Activated effector memory CD4-positive, alpha-beta T cell treated with anti-CD3 and anti-CD28 coated beads, Interleukin-2, amount 50 U/mL, for 16 hours (primary cell): Measurements from ENCODE around the gene SBF1.
"Not testable (repeated sequence)": the region's sequence is repeated elsewhere in the genome, so short reads cannot be mapped to it uniquely, and the experiment has no call there.

Experiments used
- DNase-seq: peaks from one replicate; pipeline ENCODE4 v3.0.0-alpha.2; 2020

The SBF1 gene

DNA sequence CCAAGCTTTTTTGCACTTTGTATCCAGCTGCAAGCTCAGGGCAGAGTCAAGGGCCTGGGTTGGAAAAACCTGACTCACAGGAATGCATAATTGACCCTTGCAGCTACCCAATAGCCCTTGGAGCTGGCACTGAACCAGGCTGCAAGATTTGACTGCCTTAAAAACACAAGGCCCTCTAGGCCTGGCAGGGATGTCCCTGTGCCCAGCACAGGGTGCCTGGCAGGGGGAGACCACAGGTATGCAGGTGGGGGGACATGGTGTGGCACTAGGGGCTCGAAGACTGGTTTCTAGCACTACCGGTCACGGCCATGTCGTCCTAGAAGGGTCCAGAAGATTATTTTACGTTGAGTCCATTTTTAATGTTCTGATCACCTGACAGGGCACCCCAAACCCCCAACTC is 30.2 kb downstream of the SBF1 start:
- no peak for DNase-seq

DNA sequence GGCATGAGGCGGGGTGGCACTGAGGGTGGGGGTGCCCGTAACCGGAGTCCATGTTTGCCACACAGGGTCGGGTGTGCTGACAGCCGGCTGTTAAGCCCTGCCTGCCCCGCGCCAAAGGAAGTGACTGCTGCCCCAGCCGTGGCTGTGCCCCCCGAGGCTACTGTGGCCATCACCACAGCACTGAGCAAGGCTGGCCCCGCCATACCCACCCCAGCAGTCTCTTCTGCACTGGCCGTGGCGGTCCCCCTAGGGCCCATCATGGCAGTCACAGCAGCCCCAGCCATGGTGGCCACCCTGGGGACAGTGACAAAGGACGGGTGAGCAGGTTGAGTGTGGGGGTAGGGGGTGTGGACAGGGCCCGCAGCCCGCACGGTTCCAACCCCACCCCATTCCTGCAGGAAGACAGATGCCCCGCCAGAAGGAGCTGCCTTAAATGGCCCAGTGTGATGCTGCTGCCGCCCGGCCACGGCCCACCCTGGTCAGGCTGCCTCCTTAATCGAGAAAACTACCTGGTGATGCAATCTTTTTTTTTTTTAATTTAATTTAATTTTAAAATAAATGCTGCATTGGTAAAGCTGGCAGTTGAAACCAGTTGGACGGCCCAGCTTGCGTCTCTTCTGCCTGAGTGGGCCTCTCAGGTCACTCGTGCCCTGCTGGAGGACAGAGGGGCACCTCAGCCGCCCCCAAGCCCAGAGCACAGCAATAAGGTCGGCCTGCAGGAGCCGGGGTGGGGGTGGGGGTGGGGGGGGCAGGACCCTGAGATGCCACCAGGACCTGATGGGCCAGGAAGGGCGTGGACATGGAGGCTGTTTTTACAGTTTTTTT is 30.8 kb downstream of the SBF1 start:
- no peak for DNase-seq

DNA sequence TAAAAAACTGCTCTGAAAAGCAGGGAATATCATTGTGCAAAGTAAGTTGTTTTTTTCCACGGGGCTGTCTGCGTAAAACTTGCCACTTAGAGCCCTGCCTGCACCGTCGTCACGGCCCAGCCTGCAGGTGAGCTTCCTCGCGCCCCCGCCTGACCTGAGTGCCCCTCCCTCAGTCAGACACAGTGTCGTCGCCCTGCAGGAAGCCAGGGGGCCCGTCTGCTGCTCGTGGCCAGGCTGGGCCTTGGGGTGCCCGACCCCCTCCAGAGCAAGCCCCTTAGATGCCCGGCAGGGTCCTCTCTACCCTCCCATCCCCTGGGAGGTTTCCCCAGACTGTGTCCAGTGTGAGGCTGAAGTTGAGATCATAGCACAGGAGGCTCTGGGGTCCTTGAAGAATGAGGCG is 31.6 kb downstream of the SBF1 start:
- DNase-seq, result no peak

DNA sequence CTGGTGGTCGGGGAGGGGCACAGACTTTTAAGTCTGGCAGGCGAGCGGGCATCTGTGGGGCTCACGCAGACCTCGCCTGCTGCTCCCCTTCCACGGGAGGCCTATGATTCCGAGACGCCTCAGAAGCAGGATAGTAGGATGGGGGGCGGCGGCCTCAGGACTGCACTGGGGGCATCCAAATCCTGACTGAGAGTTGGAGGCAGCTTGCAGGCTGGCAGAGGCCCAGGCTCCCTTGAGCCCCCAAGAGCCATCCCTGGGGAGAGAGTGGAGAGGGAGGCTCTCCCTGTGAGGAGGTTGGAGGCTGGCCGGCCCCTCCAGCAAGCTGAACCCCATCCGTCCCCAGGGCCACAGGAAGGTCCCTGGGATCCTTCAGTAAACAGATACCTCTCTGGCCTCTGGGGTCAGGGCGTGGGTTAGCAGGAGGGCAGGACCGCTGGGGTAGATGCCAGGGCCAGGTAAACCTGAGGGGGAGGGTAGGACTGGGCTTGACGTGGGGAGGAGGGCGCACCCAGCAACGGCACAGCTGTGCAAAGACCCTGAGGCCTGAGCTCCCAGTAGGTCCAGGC is 33.3 kb downstream of the SBF1 start:
- no peak for DNase-seq

DNA sequence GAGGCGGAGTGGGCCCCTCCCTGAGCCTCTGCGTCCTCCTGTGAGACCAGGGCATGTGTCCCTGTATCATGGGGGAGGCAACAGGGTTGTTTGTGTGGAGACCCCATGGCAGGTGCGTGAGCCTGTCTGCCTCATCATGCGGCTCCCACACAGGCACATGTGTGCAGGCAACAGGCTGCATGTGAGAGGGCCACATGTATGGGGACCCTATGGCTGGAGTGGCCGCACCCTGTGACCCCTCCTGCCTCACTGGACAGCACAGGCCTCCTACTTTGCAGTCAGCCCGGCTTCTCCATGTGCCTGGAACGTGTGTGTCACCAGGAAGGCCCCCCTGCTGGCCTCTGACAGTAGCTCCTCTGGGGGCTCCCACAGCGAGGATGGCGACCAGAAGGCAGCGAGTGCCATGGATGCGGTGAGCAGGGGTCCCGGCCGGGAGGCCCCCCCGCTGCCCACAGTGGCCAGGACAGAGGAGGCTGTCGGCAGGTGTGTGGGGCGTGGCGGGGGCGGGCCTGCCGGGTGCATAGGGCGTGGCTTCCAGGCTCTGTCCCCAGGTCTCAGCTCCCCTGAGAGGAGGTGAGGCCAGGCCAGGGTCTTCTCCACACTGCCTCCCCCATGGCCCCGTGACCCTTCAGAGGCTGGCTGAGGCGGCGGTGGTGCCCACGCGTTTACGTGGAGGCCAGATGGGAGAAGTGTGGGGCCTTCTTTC is 34.1 kb downstream of the SBF1 start:
- DNase-seq, result no peak

DNA sequence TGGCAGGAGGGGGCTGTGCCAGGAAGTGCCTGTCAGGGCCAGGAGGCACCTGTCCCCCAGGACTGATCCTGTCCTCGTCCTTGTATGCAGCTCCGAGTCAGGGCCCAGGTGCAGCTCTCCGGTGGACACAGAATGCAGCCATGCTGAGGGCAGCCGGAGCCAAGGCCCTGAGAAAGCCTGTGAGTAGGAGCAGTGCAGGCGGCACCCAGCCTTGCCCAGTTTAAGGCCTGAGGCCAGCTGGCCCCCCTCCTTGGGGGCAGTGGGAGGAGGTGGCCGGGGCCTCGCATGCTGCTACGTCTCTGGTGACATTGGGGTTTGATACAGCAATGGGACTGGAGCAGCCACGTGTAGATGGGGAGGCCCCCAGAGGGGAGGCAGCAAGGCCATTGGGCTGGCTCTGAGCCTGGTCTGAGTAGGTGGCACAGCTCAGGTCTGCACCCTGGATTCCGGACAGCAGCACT is 34.9 kb downstream of the SBF1 start:
- DNase-seq, result no peak

DNA sequence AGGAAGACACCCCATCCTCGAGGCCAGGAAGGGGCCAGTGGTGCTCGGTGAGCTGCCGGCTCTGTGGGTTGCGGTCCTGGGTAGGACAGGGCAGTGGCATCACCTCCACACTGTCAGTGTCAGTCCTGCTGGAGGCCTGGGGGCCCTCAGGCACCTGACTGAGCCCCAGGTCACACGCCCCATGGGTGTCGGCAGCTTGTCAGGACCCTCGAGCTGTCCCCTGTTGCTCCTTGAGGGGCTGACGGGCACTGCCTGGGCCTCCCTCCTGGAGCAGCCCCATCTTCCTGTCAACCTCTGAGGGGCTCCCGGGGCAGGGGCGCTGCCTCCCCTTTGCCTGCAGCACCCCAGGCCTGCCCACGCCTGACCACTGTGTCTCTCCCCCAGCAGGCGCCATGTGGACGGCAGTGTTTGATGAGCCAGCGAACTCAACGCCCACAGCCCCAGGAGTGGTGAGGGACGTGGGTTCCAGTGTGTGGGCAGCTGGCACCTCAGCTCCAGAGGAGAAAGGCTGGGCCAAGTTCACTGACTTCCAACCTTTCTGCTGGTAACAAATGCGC is 35.4 kb downstream of the SBF1 start:
- no peak for DNase-seq

DNA sequence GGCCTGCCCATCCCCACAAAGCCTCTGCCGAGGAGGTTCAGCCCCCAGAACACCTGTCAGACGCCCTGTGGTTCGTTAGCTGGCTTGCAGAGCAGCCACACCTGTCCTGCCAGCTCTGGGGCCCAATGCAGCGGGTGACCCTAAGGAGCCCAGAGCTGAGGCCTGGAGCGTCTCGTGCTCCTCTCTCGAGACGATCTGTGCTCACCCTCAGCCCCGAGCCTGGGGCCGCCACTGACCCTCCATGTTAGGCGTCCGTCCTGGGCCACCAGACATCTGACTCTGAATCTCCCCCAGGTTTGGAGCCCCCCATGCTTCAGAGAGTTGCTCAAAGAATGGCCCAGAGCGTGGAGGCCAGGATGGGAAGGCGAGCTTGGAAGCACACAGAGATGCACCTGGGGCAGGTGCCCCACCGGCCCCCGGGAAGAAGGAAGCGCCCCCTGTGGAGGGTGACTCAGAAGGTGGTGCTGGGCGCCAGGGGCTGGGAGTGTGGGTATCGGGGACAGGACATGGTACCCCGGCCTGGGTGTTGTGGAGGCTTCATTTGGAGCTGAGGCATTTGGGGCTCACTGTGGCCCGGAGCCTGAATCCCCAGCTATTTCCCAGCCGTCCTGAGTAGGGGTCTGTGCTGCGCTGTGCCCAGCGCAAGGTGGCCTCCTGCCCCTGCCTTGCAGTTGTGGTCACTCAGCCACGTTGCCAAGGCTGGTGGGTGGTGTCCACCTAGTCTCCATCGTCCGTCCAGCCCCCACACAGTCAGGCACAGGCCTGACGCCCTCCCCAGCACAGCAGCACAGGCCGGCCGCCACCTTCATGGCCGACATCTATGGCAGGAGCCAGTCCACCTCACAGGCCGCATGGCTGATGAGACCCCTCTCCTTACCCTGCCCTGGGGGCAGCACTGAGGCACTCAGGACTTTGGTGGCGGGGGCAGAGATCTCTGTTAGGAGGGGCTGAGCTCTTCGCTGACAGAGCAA is 36.2 kb downstream of the SBF1 start:
- DNase-seq, result no peak

DNA sequence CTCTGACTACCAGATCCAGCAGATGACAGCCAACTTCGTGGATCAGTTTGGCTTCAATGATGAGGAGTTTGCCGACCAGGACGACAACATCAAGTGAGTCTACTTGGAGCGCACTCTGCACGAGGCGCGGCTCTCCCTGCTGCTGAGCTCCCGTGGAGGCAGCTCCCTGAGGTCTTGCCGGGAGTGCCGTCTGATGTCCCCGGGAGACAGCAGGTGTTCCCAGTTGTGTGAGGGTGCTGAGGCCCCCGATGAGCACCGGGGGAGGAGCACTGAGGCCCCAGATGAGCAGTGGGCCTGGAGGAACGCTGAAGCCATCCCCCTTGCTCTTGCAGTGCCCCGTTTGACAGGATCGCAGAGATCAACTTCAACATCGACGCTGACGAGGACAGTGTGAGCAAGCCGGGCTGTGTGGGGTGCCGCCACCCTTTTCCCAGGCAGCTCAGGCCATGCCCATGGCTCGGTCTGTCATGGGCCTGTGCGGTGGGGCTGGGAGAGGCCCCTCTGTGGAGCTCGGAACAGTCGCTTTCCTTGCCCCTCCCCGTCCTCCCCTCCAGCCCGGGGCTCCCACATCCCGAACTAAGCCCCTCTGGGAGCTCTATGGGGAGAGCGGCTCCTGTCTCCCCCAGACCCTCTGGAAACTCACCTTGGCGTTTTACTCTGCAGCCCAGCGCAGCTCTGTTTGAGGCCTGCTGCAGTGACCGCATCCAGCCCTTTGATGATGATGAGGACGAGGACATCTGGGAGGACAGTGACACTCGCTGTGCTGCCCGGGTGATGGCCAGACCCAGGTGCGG is 37.1 kb downstream of the SBF1 start:
- no peak for DNase-seq

DNA sequence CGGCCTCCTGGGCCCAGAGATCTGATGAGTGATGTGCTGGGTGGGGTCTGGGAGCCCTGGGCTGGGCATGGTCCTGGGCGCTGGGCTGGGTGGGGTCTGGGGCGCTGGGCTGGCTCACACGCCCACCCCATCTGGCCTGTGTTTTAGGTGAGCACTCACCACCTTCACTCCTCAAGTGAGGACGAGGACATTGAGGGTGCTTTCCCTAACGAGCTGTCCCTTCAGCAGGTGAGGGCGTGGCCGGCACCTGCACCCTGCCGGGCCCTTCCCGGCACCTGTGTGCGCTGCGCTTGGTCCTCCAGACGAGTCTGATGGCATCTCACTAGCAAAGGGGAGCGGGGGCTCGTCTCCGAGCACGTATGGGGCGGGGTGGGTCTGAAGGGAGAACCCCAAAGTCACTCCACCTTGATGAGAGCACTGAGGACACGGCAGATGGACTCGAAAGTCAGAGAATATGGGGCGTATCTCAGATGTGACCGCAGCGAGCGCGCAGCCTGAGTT is 37.9 kb downstream of the SBF1 start:
- DNase-seq, result no peak

DNA sequence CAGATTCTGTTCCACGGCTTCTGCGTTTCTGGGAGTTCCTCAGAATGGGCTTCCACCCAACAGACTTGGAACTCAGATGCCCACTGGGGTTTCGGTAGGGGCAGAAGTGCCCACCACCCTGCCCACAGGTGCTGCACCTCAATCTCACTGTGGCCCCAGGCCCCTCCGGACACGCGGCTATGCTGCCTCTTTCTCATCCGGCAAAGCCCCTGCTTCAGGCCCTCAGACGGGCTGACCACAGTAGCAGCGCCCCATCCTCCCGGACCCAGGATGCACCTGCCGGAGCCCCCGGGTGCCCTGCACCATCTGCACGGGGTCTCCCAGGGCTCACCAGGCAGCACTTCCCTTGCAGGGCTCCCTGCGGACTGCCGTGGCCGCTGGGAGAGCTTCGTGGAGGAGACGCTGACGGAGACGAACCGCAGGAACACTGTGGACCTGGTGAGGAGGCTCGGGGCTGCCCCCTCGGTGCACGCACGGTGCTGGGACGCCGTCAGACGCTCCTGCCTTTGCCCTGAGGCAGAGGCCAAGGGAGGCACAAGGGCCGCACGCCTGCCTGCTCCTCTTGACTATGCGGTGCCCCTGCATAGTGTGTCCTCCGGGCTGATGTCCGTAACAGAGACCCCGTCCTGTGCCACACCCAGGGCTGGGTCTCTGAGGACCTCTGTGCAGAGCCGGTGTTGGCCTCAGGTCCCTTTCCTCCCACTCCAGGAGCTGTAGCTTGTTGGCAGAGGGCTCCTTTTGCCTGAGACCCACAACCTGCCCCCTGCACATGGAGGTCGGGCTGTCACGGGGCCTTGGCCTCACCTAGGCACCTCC is 38.6 kb downstream of the SBF1 start:
- no peak for DNase-seq

DNA sequence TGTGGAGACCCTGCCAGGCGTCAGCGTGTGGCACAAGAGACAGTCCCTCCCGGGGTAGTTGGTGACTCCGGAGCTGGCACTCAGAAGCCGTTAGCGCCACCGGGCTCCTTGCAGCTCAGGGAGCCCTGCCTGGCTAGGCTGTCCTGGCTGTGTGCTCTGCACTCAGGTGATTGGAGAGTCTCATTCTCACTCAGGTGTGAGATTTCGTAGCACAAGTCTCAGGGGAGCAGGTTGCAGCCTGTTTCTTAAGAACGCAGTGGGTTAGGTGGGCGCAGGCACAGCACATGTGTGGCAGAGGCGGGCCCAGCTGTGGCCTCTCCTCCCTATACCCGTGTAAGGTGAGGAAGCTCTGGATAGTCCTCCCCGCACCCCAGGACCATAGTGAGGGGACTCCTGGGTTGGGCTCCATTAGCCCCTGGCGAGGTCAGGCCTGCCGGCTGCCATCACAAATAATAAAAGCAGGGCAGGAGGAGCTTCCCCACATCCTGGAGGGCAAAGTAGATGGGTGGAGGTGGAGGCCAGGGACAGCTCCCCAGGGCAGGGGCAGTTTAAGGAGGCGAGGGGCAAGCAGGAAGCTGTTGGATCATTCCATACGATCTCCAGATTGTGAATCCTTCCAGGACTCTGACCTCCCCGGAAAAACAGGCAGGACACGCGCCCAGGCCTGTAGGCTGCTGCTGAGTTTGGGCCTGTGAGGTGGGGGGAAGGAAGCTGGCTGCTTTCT is 39.4 kb downstream of the SBF1 start:
- no peak for DNase-seq

DNA sequence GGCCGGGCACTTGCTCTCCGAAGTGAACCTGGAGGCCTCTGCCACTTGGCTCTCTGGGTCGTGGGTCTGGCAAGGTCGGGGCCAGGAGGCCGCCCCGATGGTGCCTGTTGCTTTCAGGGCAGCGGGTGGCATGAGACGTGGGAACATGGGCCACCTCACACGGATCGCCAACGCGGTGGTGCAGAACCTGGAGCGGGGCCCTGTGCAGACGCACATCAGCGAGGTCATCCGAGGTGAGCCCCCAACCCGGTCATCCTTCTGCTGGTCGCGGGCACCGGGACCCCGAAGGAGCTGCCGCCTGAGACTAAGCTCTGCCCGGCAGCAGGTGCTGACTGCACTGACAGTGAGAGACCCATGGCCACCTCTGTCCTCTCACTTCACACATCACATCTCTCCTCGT is 40.0 kb downstream of the SBF1 start:
- no peak for DNase-seq

DNA sequence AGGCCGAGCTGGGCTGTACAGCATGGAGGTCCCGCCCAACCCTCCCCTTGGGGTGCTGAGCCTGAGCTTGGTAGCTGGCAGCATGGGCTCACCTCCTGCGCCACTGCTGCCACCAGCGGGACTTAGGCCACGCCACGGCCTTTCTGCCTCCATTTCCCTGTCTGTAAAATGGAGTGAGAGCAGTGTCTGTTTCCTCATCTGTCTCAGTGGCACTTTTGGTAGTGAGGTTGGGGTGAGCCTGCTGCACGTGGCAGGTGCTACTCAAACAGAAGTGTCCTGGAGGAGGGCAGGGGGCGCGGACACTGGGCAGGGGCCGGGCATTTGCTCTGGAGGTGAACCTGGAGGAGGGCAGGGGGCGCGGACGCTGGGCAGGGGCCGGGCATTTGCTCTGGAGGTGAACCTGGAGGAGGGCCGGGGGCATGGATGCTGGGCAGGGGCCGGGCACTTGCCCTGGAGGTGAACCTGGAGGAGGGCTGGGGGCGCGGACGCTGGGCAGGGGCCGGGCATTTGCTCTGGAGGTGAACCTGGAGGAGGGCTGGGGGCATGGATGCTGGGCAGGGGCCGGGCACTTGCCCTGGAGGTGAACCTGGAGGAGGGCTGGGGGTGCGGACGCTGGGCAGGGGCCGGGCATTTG is 41.8 kb downstream of the SBF1 start:
- not testable (repeated sequence) for DNase-seq

DNA sequence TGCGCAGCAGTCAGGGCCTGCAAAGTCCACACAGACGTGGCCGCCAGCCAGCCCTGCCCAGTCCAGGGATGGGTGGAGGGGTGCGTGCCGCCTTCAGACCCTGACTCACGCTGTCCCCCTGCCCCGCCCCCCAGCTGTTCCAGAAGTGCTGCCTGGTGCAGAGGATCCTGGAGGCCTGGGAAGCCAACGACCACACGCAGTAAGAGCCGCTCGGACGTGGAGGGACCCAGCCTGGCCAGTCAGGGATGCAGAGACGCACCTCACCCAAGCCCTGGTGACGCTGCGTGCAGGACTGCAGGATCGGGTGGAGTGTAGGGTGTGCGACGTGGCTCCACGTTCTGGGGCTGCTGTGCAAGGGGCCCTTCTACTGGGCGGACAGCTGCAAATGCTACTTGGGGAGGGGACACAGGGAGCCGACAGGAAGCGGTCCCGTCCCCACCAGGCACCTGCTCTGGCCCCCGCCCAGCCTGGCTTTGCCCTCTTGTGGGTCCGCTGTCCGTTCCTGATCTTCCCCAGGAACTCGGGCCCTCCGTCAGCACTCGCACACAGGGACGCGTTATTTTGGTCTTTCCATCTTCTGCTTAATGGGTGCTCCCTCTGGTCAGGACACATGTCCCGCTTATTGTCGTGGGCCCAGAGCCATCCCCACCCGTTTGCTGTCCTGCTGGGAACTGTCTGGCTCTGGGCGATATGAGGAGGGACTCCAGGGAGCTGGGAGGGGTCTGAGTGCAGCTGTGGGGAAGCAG is 42.5 kb downstream of the SBF1 start:
- no peak for DNase-seq

DNA sequence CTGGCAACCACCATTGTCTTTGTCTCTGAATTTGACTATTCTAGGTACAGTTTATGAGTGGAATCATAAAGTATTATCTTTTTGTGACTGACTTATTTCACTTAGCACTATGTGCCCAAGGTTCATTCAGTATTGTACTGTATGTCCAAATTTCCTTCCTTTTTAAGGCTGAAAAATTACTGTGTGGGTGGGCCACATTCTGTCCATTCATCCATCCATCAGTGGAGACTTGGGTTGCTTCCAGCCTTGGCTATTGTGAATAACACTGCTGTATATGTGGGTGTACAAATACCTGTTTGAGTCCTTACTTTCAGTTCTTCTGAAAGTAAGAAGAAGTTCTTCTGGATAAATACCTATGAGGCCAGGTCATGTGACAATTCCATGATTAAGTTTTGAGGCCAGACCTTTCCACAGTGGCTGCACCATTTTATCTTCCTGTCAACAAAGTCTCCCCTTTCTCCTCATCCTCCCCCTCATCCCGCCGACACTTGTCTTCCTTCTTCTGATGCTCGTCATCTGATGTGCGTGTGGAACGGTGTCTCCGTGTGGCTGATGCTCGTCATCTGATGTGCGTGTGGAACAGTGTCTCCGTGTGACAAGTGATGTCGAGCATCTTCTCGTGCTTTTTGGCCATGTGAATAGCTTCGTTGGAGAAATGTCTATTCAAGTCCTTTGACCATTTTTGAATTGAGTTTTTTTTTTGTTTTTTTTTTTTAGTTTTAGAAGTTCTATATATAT is 49.5 kb downstream of the SBF1 start:
- DNase-seq, result no peak

DNA sequence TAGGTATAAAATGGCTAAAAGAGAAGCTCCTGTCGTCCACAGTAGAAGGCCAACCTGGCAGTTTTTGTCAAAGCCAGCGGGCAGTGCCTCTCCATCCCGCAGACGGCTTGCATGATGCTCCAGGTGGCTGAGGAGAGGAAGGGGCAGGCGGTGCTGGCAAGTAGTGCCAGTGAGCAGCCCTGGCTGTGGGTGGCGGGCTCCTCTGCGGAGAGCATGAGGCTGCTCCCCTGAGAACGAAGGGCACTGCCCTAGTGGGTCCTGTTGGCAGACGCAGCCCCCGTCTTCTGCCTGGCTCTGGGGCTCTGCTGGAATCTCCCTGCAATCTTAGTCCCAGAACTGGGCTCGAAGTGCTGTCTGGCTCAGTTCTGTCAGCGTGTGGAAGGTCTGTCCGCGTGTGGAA is 50.9 kb downstream of the SBF1 start:
- DNase-seq, result no peak
